GM12878 (cell line): ENCODE measurements around the gene PFKP. TPM values are rescaled to one million over a fixed set of nuclear protein-coding genes. Genes with fewer than 3 reads are reported as not detected.

Source experiments
- BACH1 ChIP-seq: fragments of 450-650 bp; IDR thresholded peaks from 2 replicates; pipeline ENCODE4 v1.6.1; 2017; ENCODE audit warnings: mild to moderate bottlenecking, borderline replicate concordance
- CREM ChIP-seq: IDR thresholded peaks from 2 replicates; pipeline ENCODE4 v1.6.1; 2014; ENCODE audit warnings: antibody characterized with exemption, low read depth
- GATAD2B ChIP-seq: fragments of 450-650 bp; conservative IDR thresholded peaks from 2 replicates; pipeline ENCODE4 v1.6.1; 2017; ENCODE audit warnings: low read depth, mild to moderate bottlenecking, moderate library complexity
- HDGF ChIP-seq: fragments of 450-650 bp; IDR thresholded peaks from 2 replicates; pipeline ENCODE4 v1.6.1; 2016; ENCODE audit warnings: antibody characterized with exemption
- IRF4 ChIP-seq: IDR thresholded peaks from 2 replicates; pipeline ENCODE4 v1.6.1; 2011; ENCODE audit warnings: low read depth, low read length
- KLF5 ChIP-seq: fragments of 450-650 bp; IDR thresholded peaks from 2 replicates; pipeline ENCODE4 v1.6.1; 2014; ENCODE audit warnings: mild to moderate bottlenecking; ENCODE audit not compliant: partially characterized antibody
- MYC ChIP-seq: IDR thresholded peaks from 2 replicates; pipeline ENCODE4 v1.6.1; 2011; ENCODE audit warnings: mild to moderate bottlenecking, low read length, moderate library complexity, inconsistent platforms; ENCODE audit not compliant: insufficient read depth, insufficient replicate concordance, insufficient read length, severe bottlenecking
- NBN ChIP-seq: fragments of 450-650 bp; IDR thresholded peaks from 2 replicates; pipeline ENCODE4 v1.6.1; 2016
- NFYA ChIP-seq: IDR thresholded peaks from 2 replicates; pipeline ENCODE4 v1.6.1; 2011; ENCODE audit warnings: low read depth, mild to moderate bottlenecking, low read length, improper control_type of control experiment, borderline replicate concordance
- NFYB ChIP-seq: IDR thresholded peaks from 2 replicates; pipeline ENCODE4 v1.6.1; 2011; ENCODE audit warnings: low read depth, mild to moderate bottlenecking, low read length, improper control_type of control experiment, moderate library complexity; ENCODE audit not compliant: insufficient read depth
- NRF1 ChIP-seq: conservative IDR thresholded peaks from 2 replicates; pipeline ENCODE4 v1.6.1; 2011; ENCODE audit warnings: mild to moderate bottlenecking, low read depth, low read length, improper control_type of control experiment
- POLR2AphosphoS2 ChIP-seq: IDR thresholded peaks from 2 replicates; pipeline ENCODE4 v1.6.1; 2011; ENCODE audit warnings: low read depth, mild to moderate bottlenecking, low read length, improper control_type of control experiment, moderate library complexity
- POLR2AphosphoS5 ChIP-seq: IDR thresholded peaks from 2 replicates; pipeline ENCODE4 v1.6.1; 2011; ENCODE audit warnings: mild to moderate bottlenecking, low read length, inconsistent platforms
- POU2F2 ChIP-seq: IDR thresholded peaks from 3 replicates; pipeline ENCODE4 v1.6.1; 2011; ENCODE audit warnings: low read depth, mild to moderate bottlenecking, low read length, borderline replicate concordance
- RFX5 ChIP-seq: IDR thresholded peaks from 2 replicates; pipeline ENCODE4 v1.6.1; 2011; ENCODE audit warnings: low read depth, low read length, improper control_type of control experiment
- SIX5 ChIP-seq: IDR thresholded peaks from 2 replicates; pipeline ENCODE4 v1.6.1; 2011; ENCODE audit warnings: mild to moderate bottlenecking, low read depth, low read length, moderate library complexity; ENCODE audit not compliant: severe bottlenecking
- SREBF1 ChIP-seq: IDR thresholded peaks from 2 replicates; pipeline ENCODE4 v1.6.1; 2012; ENCODE audit warnings: mild to moderate bottlenecking, low read length
- ZNF207 ChIP-seq: fragments of 450-650 bp; IDR thresholded peaks from 2 replicates; pipeline ENCODE4 v1.6.1; 2014; ENCODE audit warnings: antibody characterized with exemption, mild to moderate bottlenecking, borderline replicate concordance
- ZNF622 ChIP-seq: fragments of 450-650 bp; IDR thresholded peaks from 2 replicates; pipeline ENCODE4 v1.6.1; 2017; ENCODE audit warnings: mild to moderate bottlenecking, inconsistent platforms
- polyA plus RNA-seq, 11 experiments: library from polyadenylated mRNA; depleted of rRNA in 4 of 11; unstranded in 6 of 11; stranded (reverse) in 5 of 11; fragments of >200 nt; fragmentation: Nextera tagmentation in 4 of 11; fragmentation: Illumina TruSeq in 1 of 11; extraction: Ambion mirVana in 4 of 11; extraction: Trizol in 1 of 11; gene quantifications; 1 replicate in 1 of 11; 2 replicates in 10 of 11; pipeline versions ENCODE4 v1.2.1 to v1.2.3, GENCODE V29; 2011 to 2016; ENCODE audit warnings: inconsistent platforms in 2 of 11, missing spikeins in 2 of 11, low read depth in 1 of 11
- total RNA-seq, 4 experiments: library from RNA; depleted of rRNA in 3 of 4; stranded (reverse); fragments of >200 nt in 3 of 4; fragmentation: Illumina TruSeq in 1 of 4; extraction: Trizol in 1 of 4; gene quantifications; 2 replicates each; pipeline versions ENCODE4 v1.2.1 to v1.2.3, GENCODE V29; 2013 to 2021
- TF ChIP-seq, protein P1 (sequence below): IDR thresholded peaks from 2 replicates; pipeline ENCODE4 v1.6.1; 2012; ENCODE audit warnings: low read depth, low read length, improper control_type of control experiment
- TF ChIP-seq, protein P2 (sequence below): fragments of 450-650 bp; IDR thresholded peaks from 2 replicates; pipeline ENCODE4 v1.6.1; 2016; ENCODE audit warnings: mild to moderate bottlenecking
- TF ChIP-seq, protein P3 (sequence below): IDR thresholded peaks from 2 replicates; pipeline ENCODE4 v1.6.1; 2011; ENCODE audit warnings: borderline replicate concordance, low read depth, mild to moderate bottlenecking, moderate library complexity, low read length; ENCODE audit not compliant: insufficient read depth, poor library complexity, severe bottlenecking
- TF ChIP-seq, protein P4 (sequence below), 3 experiments: IDR thresholded peaks in 2 of 3; conservative IDR thresholded peaks in 1 of 3; 2 replicates each; pipeline ENCODE4 v1.5.1; 2011; ENCODE audit warnings: low read depth in 3 of 3, low read length in 3 of 3, mild to moderate bottlenecking in 3 of 3, control low read depth in 2 of 3, moderate library complexity in 2 of 3, inconsistent platforms in 1 of 3, mixed read lengths in 1 of 3; ENCODE audit not compliant: control insufficient read depth in 2 of 3, insufficient read depth in 1 of 3; ENCODE audit errors: extremely low read depth in 1 of 3

The PFKP gene
- total and polyA plus RNA-seq, 10 of the 15 experiments (the other 5 are each of a cell fraction or from before 2014, with no cell fraction given) = 27.0 to 145 (median 95.7) TPM

DNA sequence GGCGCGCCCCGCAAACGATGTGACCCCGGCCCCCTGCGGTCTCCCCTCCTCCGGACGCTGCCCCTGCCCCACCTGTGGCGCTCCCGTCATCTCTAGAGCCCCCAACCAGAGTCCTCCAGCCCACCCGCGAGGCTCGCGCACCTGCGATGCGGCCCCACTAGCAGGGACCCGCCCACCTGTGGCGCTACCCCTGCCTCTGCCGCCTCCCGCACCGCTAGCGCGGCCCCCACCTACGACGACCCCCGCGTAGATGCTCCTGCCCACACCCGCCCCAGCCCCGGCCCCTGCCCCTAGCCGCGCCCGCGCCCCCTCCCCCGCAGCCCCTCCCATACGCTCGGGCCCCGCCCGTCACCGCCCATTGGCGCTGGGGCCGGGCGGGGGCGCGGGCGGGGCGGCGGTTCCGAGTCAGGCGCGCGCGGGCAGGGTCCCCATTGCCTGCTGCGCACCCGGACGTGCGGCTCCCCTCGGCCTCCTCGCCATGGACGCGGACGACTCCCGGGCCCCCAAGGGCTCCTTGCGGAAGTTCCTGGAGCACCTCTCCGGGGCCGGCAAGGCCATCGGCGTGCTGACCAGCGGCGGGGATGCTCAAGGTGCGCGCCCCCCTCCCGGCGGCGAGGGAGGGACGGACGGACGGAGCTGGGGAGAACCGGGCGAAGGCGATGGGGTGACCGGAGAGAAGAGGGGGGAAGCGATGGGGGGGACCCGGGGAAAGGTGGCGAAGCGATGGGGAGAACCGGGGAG, at the start of gene PFKP (continued):
- TF ChIP-seq ZNF207 (no peak), IRF4 (no peak), ZNF622 (no peak), POLR2AphosphoS5 (peak; percentile 72; the same call in 1 of the 2 replicates), SIX5 (no peak), MYC (no peak), NBN (peak; percentile 53; the same call in 1 of the 2 replicates), CREM (no peak), RFX5 (no peak), KLF5 (no peak), HDGF (no peak; the same call in 1 of the 2 replicates), SREBF1 (no peak), NFYA (no peak), POU2F2 (peak; percentile 25; the same call in 2 of the 3 replicates), NFYB (no peak), POLR2AphosphoS2 (peak; percentile 78; the same call in 1 of the 2 replicates), GATAD2B (peak; percentile 43; the same call in 1 of the 2 replicates), BACH1 (no peak), NRF1 (0 out of 2 replicates have a peak, but pooled peaks have one; percentile 9)
- TF ChIP-seq, protein P1, sequence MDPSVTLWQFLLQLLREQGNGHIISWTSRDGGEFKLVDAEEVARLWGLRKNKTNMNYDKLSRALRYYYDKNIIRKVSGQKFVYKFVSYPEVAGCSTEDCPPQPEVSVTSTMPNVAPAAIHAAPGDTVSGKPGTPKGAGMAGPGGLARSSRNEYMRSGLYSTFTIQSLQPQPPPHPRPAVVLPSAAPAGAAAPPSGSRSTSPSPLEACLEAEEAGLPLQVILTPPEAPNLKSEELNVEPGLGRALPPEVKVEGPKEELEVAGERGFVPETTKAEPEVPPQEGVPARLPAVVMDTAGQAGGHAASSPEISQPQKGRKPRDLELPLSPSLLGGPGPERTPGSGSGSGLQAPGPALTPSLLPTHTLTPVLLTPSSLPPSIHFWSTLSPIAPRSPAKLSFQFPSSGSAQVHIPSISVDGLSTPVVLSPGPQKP = no peak
- TF ChIP-seq, protein P2, sequence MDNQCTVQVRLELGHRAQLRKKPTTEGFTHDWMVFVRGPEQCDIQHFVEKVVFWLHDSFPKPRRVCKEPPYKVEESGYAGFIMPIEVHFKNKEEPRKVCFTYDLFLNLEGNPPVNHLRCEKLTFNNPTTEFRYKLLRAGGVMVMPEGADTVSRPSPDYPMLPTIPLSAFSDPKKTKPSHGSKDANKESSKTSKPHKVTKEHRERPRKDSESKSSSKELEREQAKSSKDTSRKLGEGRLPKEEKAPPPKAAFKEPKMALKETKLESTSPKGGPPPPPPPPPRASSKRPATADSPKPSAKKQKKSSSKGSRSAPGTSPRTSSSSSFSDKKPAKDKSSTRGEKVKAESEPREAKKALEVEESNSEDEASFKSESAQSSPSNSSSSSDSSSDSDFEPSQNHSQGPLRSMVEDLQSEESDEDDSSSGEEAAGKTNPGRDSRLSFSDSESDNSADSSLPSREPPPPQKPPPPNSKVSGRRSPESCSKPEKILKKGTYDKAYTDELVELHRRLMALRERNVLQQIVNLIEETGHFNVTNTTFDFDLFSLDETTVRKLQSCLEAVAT = peak; percentile 39; the same call in 1 of the 2 replicates
- TF ChIP-seq, protein P3, sequence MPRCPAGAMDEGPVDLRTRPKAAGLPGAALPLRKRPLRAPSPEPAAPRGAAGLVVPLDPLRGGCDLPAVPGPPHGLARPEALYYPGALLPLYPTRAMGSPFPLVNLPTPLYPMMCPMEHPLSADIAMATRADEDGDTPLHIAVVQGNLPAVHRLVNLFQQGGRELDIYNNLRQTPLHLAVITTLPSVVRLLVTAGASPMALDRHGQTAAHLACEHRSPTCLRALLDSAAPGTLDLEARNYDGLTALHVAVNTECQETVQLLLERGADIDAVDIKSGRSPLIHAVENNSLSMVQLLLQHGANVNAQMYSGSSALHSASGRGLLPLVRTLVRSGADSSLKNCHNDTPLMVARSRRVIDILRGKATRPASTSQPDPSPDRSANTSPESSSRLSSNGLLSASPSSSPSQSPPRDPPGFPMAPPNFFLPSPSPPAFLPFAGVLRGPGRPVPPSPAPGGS = no peak
- TF ChIP-seq, protein P4, sequence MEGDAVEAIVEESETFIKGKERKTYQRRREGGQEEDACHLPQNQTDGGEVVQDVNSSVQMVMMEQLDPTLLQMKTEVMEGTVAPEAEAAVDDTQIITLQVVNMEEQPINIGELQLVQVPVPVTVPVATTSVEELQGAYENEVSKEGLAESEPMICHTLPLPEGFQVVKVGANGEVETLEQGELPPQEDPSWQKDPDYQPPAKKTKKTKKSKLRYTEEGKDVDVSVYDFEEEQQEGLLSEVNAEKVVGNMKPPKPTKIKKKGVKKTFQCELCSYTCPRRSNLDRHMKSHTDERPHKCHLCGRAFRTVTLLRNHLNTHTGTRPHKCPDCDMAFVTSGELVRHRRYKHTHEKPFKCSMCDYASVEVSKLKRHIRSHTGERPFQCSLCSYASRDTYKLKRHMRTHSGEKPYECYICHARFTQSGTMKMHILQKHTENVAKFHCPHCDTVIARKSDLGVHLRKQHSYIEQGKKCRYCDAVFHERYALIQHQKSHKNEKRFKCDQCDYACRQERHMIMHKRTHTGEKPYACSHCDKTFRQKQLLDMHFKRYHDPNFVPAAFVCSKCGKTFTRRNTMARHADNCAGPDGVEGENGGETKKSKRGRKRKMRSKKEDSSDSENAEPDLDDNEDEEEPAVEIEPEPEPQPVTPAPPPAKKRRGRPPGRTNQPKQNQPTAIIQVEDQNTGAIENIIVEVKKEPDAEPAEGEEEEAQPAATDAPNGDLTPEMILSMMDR (IDR thresholded peaks at IDR 0.05 in 2 of 3, conservative IDR thresholded peaks at IDR 0.05 in 1 of 3; ENCODE audit: control insufficient read depth in 2 of 3, extremely low read depth in 1 of 3, insufficient read depth in 1 of 3, low read depth in 3 of 3, low read length in 3 of 3) = no peak
